NCI-H1694 treated with DMSO at 0.1 percent for 48 hours (cell line): ENCODE data around the gene MSN.
A peak's percentile ranks its signal among the peaks of the same experiment; 100 is the strongest.
"Not testable (repeated sequence)": the region's sequence is repeated elsewhere in the genome, so short reads cannot be mapped to it uniquely, and the experiment has no call there.

Experiments used
- DNase-seq: peaks from one replicate; lab custom pipeline; 2025; lab: John Stamatoyannopoulos, UW

Gene MSN

DNA sequence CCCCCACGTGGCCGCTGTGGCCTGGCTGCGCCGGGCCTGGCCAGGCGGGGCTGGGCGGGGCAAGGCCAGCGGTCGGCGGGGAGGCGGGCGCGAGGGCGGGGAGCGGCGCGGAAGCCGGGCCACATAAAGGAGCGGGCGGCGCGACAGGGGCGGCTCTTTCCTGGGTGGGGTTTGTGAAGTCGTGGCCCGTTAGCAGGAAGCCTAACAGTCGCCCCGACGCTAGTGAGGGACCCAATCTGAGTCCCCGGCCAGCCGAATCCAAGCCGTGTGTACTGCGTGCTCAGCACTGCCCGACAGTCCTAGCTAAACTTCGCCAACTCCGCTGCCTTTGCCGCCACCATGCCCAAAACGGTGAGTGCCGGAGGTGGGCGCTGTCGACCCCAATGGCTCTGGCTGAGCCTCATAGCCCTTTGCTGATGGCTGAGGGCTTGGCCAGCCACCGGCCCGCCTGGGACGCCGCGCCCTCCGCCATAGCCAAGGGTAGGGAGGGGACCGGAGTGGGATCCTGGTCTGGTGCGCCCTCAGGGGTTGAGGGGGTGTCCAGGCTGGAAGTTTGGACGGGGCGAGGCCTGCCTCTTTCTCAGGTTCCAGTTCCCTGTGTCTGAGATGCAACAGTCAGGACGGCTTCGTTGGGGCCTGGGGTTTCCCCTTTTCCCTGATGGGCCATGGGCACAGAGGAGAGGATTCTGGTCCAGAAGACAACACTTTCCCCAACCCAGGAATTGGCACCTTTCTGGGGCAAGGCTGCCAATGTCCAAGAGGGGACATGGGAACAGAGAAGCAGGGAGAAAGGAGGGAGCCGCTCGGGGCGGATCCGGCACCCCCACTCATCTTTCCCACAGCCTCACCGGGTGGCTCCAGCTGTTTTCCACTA is at the start of gene MSN:
Gene MSN, plus strand, starts transcription at position 152 of the 874 bp plus-strand sequence. Its CDS starts 188 bp downstream, at position 340.
- DNase-seq, result peak; percentile 29

DNA sequence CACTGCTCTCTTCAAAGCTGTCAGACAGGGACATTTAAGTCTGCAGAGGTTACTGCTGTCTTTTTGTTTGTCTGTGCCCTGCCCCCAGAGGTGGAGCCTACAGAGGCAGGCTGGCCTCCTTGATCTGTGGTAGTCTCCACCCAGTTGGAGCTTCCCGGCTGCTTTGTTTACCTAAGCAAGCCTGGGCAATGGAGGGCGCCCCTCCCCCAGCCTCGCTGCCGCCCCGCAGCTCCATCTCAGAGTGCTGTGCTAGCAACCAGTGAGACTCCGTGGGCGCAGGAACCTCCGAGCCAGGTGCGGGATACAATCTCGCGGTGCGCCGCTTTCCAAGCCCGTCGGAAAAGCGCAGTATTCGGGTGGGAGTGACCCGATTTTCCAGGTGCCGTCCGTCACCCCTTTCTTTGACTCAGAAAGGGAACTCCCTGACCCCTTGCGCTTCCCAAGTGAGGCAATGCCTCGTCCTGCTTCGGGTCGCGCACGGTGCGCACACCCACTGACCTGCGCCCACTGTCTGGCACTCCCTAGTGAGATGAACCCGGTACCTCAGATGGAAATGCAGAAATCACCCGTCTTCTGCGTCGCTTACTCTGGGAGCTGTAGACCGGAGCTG is 47.3 kb upstream of the MSN start:
- not testable (repeated sequence) for DNase-seq

DNA sequence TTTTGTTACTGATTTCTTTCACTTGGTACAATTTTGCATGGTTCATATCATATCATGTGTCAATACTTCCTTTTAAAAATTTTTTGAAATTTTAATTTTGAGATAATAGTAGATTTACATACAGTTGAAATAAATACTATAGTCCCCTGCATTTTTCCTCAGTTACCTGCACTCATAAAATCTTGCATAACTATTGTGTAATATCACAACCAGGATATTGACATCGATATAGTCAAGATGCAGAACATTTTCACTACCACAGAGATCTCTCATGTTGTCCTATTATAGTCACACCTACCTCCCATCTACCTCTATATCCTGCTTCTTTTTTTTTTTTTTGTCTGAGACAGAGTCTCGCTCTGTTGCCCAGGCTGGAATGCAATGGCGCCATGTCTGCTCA is 36.7 kb upstream of the MSN start:
- no peak for DNase-seq

DNA sequence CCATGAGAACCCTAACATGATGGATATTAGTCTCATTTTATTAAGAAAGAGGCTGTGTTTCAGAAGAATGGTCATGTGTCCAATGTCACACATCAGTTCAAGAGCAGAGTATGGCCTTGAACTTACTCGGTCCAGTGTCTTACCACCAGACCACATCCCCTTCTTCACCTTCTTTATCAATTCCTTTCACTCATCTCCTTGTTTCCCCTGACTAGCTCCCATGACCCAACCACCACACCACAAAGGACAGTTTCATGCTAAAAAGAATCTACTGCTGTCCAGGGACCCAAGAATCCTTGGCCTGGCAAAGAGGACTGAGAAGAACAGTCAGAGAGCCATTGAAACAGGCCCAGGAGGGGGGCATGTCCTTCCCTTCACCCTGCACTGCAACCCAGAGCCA is 33.6 kb upstream of the MSN start:
- no peak for DNase-seq

DNA sequence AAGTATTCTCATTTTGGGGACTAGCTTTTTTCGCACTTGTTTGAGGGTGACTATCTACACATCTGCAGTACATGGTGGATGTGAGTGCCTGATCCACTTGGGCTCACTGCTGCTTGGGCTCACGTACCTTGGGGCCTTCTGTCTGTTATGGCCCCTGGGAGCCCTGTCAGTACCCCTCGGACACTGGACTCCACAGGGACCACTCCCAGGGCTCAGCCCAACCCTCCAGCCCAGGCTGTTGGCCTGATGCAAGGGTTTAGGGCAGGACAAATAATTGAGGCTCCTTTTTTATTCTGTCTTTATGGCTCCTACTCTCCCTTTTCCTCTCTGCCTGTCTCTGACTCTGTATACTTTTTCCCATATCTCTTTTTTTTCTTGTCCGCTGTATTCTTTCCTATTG is 32.7 kb upstream of the MSN start:
- no peak for DNase-seq

DNA sequence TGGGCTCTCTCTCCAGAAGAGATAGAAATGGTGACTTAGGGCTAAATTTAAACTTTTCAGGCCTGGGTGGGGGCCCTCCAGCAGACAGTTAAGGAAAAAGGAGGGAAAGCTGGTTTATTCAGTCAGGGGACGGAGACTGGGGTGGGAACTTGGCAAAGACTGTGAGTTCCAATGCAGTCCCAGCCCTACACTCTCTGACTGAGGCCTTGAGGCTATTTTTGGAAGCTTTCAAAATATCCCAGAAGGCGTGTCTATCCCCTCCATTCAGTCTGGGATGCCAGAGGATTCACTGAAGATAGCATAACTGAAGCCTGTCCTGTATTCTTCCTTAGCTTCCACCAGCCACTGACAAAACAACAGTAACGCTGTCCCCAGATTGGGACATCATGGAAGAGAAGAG is 32.1 kb upstream of the MSN start:
- no peak for DNase-seq

DNA sequence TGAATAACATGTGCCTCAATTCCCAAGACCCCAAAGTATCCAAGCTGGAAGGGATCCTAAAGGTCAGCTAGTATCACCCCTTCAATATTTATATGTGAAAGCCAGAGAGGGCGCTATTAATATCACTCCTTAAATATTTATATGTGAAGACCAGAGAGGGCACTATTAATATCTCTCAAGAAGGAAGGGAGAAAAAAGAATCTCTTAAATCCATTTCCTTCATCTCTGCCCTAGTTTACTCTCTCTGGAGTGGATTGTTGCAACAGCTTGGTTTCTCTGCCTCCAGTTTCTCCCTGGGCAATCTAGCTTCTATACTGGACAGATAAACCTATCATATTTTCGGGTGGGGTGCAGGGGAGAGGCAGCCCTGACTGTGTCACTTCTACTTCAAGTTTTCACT is 31.6 kb upstream of the MSN start:
- no peak for DNase-seq

DNA sequence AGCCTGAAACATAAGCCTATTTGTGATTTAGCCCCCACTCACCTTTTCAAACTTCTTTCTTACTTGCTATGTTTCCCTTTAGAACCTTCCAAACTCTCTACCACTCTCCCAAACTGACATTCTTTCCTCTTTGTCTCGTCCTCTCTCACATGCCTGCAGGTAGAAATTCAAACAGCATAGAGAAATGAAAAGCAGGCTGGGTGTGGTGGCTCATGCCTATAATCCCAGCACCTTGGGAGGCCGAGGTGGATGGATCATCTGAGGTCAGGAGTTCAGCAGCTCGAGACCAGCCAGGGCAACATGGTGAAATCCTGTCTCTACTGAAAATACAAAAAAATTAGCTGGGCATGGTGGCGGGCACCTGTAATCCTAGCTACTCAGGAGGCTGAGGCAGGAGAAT is 31.2 kb upstream of the MSN start:
- DNase-seq, result not testable (repeated sequence)

DNA sequence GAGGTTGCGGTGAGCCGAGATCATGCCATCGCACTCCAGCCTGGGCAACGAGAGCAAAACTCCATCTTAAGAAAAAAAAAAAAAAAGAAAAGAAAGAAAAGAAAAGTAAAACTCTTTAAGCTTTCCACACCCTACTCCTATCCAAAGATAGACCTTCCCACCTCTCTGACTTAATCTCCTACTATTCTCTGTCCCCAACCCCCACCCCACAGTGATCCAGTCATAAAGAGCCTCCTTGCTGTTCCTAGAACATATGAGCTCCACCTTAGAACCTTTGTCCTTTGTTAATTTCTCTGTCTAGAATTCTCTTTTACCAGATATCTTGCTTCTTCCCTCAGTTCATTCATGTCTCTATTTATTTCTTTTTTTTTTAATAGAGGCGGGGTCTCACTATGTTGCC is 30.1 kb upstream of the MSN start:
- no peak for DNase-seq

DNA sequence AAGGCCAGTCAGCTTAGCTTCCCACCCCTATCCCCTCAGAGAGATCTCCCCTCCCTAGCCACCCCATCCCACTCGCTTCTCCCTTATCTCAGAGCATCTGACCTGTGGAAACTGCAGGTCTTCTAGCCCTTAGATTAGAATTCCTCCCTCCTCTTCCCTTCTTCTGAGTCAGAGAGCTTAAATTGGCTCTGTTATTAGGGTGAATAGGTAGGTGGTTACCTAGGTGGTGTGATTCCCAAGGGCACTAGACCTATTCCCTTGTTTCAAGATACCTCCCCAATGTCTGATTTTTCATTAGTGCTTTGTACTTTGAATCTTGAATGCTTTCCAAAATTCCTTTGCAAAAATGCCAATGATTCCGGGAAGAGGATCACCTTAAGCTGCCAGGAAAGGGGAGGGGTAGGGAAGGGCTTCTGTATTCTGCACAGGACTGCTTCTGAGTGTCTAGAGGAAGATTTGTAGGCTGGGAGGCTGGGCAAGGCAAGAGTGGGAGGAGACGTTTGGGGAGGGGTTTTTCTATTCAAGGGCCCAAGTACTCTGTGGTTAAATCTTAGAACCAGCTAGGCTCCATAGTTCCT is 24.5 kb upstream of the MSN start:
- DNase-seq, result no peak

DNA sequence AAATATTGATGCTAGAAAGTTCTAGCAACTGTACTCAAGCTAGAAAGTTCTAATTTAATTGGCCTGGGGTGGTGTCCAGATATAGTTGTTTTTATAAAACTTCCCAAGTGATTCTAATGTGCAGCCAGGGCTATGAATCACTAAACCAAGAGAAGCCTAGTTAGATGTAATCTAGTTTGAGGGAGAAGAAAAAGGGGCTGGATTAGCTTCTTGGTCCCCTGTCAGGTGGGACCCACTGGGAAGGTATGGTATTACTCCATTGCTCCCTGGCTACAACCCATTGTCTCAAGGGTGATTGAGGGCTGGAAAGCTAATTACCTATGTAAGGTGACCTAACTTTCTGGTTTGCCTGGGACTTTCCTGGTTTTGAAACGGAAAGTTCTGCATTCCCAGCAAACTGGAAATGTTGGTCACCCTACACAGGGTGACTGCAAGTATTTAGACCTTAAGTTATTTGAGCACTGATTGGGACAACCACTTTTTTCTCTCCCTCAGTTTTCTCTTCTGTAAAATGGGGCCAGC is 23.9 kb upstream of the MSN start:
- DNase-seq, result no peak

DNA sequence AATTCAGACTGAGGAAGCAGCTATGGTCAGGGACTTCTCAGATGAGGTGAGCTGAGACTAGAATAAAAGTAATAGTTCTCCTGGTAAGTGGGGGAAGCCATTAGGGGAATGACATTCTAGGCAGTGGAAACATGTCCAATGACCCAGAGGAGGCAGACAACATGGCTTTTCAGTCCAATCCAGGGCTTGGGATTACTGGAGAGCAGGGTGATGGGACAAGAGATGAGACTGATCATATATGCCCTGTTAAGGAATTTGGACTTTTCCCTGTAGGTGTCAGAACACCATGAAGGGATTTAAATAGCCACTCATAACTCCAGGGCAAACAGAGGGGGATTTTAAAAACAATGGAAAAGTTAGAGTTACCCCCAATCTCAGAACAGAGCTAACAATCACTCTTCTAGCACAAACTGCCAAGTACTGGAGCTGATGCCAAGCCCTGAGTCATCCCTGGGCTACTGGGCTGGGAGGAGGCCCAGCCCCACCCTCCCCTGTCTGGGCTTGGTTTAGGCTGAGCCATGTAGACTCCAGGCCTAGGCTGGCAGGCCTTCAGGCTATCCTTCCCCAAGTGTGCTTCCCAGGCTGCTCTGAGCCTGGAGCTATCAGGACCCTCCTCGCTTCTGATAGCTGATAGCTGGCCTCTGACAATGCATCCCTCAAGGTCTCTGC is 22.7 kb upstream of the MSN start:
- no peak for DNase-seq

DNA sequence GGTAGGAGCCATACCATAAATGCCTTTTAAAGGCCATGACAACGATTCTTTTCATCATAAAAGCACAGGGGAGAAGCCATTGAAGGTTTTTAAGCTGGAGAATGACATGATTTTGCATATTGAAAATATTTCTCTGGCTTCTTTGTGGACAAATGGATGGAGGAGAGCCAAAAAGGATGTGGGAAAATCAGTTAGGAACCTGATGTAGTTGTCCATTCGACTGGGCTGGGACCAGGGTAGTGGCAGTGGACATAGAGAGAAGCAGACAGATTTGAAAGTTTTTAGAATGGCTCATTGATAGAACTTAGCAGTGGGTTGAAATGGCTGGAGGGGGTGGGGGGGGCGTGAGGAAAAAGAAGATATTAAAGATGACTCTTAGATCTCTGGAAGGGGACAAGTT is 19.7 kb upstream of the MSN start:
- no peak for DNase-seq

DNA sequence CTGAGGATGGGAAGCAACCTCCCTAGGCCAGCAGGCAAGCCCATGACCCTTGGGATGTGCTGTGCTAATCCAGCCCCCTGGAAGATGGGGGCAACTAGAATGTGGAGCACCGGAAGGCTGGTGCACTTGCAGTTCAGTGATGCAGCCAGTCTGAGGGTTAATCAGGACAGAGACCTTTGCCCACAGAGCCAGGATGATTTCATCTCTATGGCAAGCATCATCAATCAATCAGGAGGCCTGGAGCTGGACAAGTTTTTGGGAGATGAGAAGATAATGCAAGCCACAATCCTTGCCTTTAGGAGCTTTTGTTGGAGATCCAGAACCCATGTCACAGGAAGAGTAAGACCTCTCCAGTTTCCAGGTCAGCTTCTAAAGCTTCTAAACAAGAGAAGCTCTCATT is 15.4 kb upstream of the MSN start:
- no peak for DNase-seq

DNA sequence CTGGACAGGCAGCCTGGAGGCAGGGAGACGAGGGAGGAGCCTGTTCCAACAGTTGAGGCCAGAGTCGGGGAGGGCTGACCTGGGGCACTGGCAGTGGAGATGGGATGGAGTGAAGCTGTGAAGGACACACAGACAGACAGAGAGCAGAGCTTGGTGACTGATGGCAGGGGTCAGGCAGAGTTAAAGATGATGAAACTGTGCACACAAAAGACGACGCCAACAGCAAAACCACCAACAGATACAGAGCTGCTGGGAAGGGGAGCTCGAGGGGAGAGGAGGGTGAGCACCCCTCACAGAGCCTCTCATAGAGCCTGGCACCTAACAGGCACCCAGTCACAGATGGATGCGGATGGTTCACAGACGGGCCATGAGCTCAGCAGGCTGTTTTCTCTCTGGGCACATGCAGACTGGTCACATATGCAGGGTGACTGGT is 10.4 kb upstream of the MSN start:
- not testable (repeated sequence) for DNase-seq

DNA sequence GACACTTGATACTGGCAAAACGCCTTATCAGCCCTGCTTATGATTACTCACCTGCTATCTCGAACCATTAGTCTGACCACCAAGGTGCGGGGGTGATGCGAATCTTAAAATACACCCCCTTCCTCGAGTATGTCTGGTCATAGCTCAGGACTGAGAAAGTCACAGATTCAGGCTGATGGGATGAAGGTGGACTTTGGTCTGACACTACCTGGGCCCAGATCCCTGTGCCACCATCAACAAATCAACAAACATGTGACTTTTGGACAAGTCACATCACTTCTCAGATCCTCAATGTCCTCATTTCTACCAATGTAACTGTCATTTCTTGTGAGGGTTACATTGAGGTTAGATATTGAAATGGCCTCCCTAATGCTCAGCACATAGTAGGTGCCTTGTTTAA is 9.8 kb upstream of the MSN start:
- no peak for DNase-seq

DNA sequence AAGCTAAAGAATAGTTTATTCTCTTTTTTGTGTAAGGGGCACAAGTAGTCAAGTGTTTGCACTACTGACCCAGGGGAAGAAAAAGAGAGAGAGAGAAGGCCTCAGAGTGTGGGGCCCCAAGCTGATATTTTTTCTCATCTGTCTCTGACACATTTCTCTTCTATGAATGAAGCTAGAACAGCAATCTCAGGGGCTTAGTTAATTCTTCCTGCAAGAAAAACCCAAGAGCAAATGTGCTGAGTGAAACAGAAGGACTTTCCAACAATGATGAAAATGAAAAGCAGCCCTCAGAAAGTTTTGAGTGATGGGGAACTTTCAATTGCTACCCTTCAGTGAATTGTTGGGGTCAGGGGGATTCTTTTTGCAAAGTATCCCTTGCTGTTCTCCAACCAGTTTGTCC is 9.2 kb upstream of the MSN start:
- no peak for DNase-seq

DNA sequence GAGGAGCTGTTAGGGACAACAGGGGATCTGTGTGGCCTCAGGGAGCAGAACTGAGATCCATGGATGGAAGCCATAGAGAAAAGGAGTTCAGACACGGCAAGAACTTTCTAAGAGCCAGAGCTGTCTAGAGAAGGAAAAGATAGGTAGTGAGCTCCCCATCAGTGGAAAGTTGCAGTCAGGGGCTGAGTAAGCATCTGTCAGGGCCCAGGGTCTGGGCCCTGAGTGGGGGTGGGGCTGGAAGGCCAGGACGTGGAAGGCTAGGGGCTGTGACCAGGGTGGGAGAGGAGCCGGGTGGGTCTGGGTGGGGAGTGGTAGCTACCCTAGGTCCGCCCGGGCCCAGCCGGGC is 324 bp upstream of the MSN start:
- no peak for DNase-seq

DNA sequence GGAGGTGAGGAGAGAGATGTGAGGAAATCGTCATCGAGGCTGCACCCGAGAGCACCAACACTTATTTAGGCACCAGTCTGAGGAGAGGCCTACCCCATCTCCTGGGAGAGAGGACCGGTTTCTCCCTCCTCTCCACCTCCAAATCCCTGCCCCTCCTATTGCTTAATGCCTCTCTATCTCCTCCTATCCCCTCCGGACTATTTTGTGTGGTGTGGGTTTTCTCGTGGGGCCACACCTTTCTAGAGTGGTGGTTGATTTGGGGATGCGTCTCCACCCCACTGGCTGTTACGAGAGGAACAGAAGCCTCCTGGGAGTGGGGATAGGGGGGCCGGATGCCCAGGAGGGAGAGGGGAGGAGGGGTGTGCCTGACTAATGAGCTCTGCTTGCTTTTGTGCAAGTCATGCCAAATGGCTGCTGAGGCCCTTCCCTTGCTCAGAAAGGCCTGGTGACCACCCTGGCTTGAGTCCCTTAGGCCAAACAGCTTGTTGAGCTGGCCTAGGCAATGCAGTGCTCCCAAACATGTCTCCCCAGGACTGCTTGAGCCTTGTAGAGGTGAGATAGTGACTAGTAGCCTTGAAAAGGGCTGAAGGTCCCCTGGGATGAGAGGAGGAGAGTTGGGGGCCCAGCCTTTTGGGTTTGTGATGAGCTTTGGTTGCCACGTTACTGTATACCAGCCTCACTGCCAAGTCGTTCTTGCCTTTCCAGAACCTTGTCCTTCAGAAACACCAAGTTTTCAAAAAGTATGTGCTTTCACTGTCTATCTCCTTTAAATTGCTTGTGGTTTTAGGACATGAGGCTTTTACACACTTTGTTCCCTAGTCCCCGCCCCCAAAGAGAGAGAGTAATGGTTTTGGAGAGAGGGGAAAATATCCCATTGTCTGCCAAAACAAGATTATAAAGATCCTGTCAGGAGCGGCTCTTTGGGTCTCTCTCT is 1.2 kb downstream of the MSN start:
- peak; percentile 29 for DNase-seq

DNA sequence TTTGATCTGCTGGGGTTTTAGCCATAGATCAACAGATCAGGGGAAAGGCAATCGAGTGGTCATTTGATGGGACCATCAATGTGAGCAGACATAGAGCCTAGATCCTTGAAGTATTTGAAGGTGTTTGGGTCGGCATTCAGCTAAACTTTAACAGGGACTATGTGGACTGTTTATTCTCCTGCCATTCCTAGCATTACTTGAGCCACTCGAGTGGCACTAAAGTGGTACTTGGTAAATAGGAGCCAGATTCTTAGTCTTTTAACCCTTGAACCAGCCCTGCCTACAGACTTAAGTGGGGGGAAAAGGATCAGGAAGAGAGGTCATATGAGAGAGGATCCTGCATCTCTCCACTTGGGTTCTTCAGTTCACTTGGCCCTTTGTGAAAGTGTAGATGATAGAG is 3.8 kb downstream of the MSN start:
- DNase-seq, result no peak

DNA sequence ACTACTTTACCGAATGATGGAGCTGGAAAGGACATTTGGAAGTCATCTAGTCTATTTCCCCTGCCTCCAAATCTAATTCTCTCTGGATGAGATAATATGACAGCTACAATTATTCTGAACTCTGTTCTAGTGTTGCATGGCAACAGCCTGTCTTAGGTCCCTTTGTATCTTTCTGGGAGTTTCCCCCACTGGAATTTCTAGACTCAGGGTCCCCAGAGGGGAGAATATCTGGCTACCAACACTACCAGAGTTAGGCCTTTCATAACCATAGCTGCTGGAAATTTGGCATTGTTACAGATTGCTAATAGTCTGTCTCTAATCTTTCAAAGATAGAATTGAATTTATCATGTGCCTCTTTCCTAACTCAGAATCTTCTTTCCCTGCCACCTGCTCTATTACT is 4.5 kb downstream of the MSN start:
- DNase-seq, result no peak

DNA sequence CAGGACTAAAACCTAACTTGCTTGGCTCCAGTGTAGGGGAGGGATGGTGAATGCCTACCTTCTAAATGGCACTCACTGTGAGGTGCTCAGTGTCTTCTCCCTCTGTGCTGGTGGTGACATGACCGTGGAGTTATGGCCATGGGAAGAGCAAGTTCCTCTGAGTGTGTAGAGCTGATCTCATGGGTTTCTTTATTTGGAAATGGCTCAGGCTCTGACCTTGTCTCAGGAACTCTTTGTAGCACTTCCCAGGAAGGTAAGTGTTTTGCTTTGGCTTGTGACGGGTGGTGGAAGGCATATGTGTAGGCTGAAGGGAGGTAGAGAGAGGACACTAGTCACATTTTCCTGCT is 6.4 kb downstream of the MSN start:
- no peak for DNase-seq
